D721Med (cell line): ENCODE data around the gene CCNDBP1.

ENCODE experiments used
- DNase-seq: peaks from one replicate; pipeline ENCODE4 v3.0.0; 2011; ENCODE audit warnings: low spot score; ENCODE audit not compliant: insufficient read length
- FAIRE-seq: peaks from 2 replicates; lab custom pipeline; 2011; peaks lifted over from hg19 to GRCh38; lab: Jason Lieb, UNC
- TF ChIP-seq, protein P1 (sequence below): IDR thresholded peaks from 2 replicates; pipeline ENCODE4 v1.5.1; 2012; ENCODE audit warnings: mild to moderate bottlenecking, control low read depth; ENCODE audit not compliant: insufficient read depth; ENCODE audit errors: missing control alignments

The CCNDBP1 gene

DNA sequence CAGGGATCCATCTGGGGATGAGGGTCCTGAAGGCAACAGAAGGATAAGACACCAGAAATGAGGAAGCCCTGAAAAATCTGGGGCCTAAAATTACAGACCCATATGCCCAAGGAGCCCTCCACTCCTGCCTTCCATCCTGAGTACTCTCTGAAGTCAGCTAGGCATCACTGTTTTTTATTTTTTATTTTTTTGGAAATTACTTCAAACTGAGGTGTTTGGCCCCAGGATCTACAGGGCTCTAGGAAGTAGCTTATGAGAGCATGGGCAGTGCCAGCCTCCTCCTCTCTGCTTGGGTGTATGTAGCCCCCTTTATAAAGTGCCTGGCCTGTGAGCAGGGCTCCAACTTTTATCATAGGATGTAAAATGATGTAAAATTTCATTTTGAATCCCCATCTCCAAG is 27.7 kb downstream of the CCNDBP1 start:
- TF ChIP-seq, protein P1, sequence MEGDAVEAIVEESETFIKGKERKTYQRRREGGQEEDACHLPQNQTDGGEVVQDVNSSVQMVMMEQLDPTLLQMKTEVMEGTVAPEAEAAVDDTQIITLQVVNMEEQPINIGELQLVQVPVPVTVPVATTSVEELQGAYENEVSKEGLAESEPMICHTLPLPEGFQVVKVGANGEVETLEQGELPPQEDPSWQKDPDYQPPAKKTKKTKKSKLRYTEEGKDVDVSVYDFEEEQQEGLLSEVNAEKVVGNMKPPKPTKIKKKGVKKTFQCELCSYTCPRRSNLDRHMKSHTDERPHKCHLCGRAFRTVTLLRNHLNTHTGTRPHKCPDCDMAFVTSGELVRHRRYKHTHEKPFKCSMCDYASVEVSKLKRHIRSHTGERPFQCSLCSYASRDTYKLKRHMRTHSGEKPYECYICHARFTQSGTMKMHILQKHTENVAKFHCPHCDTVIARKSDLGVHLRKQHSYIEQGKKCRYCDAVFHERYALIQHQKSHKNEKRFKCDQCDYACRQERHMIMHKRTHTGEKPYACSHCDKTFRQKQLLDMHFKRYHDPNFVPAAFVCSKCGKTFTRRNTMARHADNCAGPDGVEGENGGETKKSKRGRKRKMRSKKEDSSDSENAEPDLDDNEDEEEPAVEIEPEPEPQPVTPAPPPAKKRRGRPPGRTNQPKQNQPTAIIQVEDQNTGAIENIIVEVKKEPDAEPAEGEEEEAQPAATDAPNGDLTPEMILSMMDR = no peak
- DNase-seq (no peak), FAIRE-seq (no peak)

DNA sequence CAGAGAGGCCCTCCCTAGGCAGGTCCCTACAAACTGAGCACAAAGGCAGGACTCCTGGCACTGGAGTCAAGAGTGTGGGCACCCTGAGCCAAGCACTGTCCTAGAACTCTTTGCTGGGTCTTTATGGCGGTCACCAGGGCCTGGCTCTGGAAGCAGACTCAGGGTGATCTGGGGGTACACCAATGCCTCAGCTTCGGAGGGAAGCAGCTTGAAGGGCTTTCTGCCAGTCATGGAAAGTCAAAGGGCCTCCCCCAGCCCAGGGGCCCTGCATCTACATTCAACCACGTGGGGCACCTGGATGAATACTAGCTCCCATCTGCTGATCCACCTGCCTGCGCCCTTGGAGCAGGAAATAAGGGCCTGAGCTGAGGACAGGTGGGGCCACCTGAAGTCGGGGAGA is 28.3 kb downstream of the CCNDBP1 start:
- FAIRE-seq = no peak
- TF ChIP-seq, protein P1 = no peak
- no peak for DNase-seq

DNA sequence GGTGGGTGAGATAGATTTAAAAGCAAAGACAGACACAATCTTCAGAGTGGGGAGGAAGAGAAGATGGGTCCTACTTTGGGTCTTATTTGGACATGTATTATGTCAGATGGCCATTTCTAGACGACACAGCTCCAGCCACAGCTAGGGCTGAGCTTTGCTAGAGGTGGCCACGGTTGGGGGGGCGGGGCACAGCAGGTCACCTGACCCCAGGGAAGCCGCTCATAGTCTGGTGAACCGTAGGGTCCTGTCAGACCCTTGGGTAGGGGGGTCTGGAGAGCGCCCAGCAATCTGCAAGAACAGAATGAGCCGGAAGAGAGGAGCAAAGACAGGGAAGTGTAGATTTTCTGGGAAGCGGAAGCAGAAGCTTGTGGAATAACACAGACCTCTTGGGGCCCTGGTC is 29.0 kb downstream of the CCNDBP1 start:
- no peak for DNase-seq
- no peak for FAIRE-seq
- TF ChIP-seq, protein P1 = no peak

DNA sequence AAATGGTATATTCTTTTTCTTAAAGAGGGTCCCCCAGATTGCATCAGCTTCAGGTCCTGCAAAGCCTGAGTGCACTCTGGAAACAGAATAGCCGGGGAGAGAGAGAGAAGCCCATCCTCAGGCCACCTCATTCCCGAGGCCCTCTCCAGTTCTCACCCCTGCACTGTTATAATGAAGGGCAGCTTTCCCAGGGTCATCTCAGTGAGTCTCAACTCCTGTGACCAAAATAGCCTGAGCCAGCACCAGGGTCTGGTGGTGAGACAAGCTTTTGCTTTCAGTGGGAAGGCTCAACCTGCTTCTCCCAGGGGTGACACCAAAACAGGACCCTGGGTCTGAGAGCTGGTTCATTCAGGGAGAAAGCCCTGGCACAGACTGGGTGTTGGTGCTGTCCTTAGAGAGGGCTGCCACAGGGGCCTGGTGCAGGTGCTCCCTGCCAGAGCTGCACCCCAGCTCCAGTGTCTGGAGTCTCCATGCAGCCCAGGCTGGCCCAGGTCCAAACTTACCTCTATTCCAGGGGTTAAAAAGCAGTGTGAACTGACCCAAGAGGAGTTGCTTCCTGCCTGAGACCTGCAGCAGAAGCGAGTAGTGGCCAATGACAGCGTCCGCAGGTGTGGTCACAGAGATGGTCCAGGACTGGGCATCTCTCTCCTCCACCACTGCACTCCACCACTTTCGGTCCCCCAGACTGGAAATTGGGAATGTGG is 29.5 kb downstream of the CCNDBP1 start:
- no peak for DNase-seq
- TF ChIP-seq, protein P1 = no peak
- no peak for FAIRE-seq

DNA sequence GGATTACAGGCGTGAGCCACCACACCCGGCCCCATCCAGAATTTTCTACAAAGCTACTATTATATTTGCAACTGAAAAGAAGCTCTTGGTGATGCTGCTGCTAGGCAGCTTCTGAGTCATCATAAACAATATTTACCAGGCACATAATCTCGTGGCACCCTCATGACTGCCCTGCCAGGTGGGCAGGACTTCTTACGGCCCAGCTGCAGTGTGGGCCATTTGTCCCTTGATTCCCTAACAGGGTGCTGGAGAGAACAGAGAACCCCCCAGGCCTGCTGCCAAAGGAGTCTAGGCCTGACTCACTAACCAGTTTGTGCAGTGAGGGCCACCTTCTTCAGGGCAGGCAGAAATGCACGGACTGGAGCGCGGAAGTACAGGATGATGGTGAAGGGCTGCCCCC is 30.8 kb downstream of the CCNDBP1 start:
- no peak for DNase-seq
- TF ChIP-seq, protein P1 = no peak
- FAIRE-seq = no peak

DNA sequence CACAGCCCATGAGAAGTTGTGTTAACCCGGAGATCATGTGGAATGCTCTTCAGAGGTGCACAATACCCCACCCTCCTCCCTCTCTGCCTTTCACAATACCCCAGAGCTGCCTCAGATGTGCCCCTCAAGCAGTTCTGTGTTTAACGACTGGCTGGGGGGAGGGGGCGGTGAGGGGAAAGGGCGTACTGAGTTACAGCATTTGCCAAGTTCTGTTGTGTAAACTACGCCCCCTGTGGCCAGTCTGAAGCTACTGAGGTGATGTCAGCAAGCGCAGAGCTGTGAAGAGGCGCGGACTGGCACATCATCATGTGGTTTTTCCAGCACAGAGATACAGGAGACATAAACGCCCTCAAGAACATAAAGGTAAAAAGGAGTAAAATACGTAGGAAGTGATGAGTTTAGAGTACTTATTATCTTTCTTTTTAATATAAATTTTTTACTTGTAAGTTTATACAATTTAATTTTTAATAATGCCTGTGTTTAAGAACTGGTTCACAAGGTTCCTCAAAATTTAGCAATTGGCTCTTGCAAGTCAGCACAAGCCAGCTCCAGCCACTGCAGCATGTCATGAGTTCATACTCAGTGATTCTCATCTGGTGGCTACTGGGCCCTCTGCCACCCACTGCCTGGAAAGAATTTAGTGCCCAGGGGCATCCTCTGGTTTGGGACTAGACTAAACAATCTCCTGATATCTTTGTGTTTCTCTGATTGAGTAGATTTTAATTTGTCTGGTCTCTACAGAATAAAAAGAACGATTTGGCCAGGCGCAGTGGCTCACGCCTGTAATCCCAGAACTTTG is 33.9 kb downstream of the CCNDBP1 start:
- FAIRE-seq = no peak
- DNase-seq = no peak
- TF ChIP-seq, protein P1 = peak; percentile 21
